ENCODE measurements around the gene TMC3.
A peak's percentile ranks its signal among the peaks of the same experiment; 100 is the strongest.

TMC3 gene

DNA sequence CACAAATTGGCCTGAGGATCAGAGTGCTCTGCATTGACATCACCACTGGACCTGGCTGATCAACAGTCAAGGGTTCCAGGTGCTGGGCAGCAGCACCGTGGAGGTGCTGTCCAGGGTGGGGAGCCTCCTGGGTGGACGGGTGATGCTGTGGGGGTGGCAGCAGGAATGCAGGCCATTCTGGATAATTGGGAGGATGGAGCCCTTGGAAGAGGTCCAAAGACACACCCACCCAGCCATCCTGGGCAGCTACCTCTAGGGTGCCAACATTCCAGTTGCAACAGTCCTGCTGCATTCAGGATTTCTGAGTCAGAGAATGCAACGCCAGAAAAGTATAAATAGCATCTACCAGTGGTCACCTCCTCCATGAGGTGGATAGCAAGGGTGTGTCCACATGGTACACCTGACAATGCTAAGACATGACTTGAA, 76.9 kb downstream of the TMC3 start:
- no peak for DNase-seq

DNA sequence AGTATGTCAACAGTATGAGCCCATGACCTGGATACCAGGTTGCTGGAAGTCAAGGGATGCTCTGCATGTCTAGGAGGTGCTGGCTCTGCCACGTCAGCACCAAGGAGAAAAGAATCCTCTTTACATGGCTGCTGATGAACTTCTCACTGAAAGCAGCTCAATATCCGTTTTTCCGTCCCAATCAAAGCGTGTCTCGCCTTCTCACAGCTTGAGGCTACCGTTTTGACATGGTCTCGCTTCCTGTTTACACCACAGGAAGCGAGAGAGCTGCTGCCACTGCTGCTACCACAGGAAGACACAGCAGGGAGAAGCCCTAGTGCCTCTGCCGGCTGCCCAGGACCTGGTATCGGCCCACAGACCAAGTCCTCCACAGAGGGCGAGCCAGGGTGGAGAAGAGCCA, 77.3 kb downstream of the TMC3 start:
- DNase-seq: peak; percentile 34 to 42

DNA sequence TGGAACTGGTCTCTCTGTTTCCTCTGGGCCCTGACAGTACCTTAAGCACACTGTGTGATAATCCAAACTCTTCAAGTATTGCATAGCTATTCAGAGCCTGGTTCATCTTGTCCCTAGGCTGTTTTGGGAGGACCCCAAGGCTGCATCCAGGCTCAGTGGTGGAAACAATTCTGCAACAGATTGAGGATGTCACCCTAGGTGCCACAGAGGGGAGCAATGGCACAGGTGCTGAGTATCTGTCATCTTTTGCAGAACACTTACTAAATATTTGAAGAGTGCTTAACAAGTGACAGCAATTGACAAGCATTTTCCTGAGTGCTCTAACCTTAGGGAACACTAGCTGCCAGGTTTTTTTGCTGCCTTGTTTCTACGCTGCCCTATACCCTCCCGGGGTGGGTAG, 77.8 kb downstream of the TMC3 start:
- no peak for DNase-seq

DNA sequence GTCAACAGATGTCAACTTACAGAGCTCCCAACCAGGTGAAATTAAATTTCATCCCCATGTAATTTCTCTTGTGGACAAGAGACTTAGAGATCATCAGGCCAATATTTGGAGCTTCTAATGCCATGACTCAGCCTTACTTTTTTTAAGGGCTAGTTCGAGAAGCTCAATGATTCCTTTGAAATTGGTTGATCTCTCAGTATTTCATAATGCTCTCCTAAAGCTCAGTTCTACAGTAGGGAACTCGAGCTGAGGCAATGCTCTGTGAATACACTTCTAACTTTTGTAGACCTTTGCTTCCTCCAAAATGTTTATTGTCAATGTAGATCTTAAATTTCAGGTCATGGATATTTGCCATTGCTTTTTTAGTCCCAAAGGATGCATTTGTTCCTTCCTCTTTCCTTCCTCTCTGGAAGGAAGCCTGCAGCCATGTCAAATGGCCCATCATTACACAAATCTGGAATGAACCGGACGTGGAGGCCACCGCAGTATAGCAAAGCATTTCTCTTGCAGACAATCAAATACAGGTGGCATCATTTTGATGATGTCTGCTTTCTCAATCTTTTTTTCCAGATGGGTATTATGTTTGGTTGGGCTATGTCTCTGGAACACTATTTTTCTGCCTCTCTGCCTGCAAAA, 78.4 kb downstream of the TMC3 start:
- no peak for DNase-seq

DNA sequence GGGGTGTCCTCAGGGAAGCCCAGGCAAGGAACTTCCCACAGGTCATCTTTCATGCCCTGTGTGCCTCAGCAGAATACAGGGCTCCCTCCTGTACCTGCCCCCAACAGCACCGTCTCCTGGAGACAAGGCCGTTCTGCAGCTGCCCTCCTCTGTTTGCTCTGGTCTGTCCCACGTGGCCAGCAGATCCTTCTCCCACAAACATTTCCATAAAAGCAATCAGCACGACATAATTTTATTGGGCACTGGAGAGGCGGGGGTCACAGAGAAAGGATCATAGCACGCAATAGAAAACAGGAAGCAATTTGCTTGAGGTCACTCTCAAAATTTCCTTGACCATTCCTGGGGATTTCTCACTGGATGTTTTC, 79.5 kb downstream of the TMC3 start:
- DNase-seq: no peak

DNA sequence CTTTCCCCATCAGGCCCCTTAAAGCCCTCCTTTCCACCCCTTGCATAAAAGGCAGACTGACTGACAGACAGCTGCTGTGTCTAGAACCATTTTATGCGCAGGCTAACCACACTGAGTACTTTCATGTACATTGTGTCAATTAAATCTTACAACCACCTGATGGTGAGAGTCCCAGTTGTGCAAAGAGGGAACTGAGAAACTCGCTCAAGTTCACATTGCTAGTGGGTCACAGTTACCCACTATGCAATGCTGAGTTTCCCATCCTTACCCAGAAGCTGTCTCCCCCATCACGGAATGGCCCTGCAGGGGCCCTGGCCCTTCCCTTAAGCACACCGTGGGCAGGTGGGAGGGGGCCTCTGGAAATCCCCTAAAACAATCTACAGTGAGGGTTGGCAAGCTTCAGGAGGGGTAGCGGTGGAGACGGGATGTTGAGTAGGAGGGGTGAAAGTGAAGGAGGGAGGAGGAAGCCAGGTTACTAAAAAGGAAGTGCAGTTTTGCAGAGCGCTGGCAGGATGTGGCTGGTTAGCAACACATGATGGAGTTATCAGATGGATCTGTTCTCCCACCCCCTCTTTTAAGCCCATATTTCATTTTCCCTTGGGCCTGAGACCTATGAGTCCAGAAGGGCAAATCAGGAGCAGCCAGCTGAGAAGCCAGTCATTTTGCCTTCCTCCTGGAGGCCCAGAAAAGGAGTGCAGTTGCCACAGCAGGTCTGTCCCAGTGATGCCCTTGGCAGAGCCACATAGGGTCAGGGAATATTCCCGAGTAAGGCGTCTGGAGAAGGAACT, 80.1 kb downstream of the TMC3 start:
- peak; percentile 55 to 59 for DNase-seq

DNA sequence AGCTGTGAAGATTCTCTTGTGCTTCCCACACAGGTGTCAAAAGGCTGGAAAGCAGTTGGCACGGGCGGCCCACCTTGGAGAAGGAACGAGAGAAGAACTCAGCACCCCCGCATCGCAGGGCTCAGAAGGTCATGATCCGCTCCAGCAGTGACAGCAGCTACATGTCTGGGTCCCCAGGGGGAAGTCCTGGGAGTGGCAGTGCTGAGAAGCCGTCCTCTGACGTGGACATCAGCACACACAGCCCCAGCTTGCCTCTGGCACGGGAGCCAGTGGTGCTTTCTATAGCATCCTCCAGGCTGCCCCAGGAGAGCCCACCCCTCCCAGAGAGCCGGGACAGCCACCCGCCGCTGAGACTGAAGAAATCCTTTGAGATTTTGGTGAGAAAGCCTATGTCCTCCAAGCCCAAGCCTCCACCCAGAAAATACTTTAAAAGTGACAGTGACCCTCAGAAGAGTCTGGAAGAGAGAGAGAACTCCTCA, 81.5 kb downstream of the TMC3 start:
- DNase-seq: peak; percentile 28 to 34

DNA sequence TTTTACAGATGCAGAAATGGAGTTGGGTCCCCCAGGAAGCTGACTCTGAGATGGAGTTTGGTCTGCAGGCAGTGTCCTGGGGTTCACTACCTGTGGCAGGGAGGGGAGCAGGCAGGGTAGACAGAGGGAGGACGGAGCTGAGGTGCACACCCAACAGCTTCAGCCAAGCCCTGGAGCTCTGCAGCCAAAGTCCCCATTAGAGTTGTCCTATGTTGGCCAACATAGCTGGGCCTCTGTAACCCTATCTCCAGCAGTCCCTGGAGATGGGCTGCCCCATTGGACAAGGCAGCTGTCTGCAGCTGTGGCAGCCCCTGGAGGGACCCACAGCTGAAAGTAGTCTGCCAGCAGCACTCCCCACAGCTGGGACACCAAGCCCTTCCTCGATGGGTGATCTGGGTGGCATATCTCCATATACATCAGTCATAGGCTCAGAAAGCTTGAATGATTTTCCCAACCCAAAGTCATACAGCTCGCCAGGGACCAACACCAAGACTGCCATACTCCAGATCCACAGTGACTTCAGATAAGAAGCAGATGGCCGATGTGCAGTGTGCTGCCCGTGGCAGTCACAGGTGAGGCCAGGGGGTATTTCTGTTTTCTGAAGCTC, 82.0 kb downstream of the TMC3 start:
- DNase-seq: no peak

DNA sequence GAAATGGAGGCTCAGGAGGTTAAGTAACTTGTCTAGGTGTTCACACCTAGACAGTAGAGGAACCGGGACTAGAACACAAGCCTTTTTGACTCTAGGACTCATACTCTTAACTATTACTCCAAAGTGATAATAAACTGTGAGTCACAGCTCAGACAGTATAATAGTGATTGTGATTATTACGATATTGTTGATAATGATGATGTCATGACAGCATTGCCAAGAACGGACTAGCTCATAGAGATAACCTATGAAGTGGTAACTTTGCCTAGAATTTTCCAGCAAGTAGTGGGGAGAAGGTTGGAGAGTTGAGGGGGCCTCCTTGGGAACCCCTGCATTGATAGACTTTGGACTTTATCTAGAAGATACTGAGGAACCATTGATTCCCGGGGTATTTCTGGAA, 84.1 kb downstream of the TMC3 start:
- DNase-seq: no peak

DNA sequence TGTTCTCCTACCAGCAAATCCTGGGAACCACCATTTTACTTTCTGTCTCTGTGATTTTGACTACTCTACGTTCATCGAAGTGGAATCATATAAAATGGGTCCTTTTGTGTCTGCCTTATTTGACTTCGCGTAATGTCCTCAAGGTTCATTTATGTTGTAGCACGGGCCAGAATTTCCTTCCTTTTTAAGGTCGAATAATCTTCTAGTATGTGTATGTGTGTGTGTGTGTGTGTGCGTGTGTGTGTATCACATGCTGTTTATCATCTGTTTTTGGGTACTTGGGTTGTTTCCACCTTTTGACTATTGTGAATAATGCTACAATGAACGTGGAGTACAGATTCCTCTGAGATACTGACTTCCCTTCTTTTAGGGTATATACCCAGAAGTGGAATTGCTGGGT, 85.4 kb downstream of the TMC3 start:
- DNase-seq: no peak

DNA sequence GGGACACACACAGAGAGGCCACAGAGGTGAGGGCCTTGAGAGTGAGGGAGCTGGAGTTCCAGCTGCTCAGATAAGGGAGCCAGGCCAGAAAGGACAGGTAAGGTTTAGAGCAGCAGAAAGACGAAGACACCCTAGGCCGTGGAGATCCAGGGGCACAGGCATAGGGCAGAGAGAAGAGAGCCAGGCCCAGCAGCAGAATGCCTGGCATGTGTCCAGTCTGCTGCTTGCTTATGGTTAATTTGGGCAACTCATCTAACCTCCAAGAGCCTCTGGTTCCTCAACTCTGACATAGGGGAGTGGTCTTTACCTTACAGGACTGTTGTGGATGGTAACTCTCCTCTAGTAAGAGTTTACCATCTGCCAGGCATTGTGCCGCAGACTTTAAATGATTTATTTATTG, 86.0 kb downstream of the TMC3 start:
- DNase-seq: no peak

DNA sequence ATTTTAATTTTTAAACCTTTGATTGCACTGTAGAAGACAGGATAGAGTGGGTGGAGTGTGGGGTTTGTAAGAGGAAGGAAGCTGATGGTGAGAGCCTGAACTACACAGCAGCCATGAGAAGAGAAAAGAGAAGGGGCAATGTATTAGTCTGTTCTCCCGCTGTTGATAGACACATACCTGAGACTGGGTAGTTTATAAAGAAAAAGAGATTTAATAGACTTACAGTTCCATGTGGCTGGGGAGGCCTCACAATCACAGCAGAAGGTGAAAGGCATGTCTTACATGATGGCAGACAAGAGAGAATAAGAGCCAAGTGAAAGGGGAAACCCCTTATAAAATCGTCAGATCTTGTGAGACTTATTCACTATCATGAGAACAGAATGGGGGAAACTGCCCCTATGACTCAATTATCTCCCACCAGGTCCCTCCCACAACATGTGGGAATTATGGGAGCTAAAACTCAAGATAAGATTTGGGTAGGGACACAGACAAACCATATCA, 87.3 kb downstream of the TMC3 start:
- DNase-seq: no peak

DNA sequence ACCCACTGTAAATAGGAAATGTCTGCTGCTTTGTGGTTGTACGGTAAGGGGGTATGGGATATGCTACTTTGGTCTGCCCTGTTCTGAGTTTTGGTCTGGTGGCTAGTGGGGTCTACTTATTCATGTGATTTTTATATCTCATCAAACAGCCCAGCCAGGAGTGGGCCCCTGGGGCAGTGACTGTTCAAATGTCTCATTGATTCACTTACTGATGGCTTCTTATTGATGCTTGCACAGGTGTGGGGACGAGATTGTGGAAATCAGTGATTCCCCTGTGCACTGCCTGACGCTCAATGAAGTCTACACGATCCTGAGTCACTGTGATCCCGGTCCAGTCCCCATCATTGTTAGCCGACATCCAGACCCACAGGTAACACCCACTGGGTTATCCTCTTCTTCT, 88.6 kb downstream of the TMC3 start:
- DNase-seq: no peak

DNA sequence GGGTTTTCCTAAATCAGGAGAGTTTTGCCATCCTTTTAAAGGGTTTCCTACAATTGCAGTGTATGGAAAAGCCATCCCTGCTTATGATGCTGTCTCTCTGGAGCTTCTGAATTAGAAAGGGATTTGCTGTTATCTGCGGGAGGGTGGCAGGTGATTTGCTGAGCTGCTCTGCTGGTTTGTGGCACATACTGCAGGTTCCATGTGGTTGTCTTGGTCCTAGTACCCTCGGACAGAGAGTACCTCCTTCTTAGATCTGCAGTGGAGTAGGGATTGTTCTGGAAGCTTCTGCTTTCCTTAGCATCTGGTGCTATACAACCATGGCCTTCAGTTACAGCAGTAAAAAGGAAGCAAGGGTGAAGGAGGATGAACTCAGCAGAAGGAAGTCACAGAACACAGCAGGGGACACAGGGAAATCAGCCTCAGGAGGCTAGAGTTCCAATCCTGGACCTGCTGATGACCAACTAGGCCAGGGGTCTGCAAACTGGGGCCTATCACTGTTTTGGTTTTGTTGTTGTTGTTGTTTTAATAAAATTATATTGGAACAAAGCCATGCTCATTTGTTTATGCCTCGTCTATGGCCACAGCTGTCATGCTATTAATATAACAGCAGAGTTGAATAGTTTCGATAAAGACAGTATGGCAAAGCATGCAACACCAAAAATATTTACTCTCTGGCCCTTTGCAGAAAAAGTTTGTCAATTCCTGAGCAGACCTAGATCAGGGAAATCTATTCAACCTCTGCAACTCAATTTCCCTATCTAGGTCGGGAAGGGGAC, 89.6 kb downstream of the TMC3 start:
- DNase-seq: no peak

DNA sequence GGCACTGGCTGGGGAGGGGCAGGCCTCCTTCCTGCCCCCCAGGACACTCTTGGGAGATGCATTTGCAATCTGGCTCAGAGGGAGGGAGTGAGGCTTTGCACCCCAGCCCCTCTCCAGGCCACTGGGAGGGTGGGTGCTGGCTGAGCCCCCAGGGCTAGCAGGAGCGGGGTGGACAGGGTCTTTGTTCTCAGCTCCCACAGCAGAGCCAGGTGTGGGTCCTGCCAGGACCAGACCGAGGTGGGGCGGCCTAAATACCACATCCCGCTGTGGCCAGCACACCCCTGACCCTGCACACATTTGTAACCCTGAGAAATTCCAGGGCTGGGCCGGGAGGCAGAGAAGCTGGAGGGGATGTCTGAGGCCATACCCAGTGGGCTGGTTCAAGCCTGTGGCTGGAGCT, 91.1 kb downstream of the TMC3 start:
- DNase-seq: no peak

DNA sequence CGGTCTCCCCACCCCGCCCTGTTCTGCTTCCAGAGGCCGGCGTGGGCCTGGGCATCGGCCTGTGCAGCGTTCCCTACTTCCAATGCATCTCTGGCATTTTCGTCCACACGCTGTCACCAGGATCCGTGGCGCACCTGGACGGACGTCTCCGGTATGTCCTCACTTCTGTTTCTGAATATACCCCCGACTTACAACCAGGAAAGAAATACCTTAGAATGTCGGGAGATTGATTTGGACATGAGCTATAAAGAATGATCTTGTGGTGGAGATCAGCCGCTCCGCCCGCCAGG, 91.5 kb downstream of the TMC3 start:
- no peak for DNase-seq

DNA sequence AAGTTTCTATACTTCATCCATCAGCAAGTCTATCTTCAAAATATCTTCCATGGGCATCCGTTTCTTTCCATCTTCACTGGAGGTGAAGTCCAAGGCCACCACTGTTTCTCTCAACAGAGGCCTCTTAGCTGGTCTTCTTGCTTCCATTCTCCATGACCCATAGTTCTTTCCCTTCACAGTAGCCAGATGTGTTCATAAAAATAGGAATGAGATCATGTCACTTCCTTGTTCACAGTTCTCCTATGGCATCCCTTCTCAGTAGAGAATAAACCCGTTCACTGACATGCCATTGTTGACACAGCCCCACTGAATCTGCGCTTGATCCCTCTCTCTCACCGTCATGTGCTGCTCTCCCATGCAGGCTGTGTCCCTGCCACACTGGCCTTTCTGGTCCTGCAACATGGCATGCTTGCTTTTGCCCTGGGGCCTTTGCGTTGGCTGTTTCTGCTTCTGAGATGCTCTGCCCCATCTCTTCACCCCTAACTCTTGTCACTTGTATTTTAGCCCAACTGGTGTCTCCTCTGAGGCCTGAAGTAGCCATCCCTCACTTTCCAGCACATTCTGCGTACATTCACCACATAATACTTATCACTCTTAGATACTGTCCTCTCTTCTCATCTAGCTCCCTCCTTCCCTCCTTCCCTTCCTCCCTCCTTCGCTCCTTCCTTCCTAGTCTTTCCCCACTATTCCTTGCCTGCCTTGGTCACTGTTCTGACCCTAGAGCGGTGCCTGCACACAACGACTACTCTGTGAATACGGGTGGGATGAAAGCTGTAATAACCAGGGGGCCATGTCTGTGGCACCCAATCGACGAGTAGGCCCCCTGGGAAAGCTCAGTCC, 92.0 kb downstream of the TMC3 start:
- no peak for DNase-seq

DNA sequence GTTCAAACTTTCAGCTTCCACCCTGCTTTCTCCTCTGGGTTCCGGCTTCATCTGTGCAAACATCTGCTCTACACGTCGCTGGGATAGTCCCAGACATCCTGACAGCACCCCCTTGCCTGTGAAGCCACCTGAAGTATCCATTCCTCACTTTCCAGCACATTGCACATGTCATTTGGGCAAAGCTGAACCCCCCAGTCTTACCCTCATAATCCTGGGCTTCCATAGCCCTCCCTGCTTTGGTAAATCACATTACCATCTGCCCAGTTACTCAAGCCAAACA, 92.6 kb downstream of the TMC3 start:
- no peak for DNase-seq

Data from activated CD4-positive, alpha-beta T cell treated with anti-CD3 and anti-CD28 coated beads, Interleukin-2, amount 50 U/mL, for 4 hours (primary cell).